HG03565 (cell line): ENCODE results near the gene DLGAP1.
"Not testable (repeated sequence)": the region's sequence is repeated elsewhere in the genome, so short reads cannot be mapped to it uniquely, and the experiment has no call there.

ENCODE experiments used
- ATAC-seq: cut with Tn5 transposase; IDR thresholded peaks from one replicate; pipeline ENCODE4 v1.9.1; 2021; ENCODE audit warnings: mild to moderate bottlenecking, moderate library complexity; ENCODE audit not compliant: unreplicated experiment

Gene DLGAP1

DNA sequence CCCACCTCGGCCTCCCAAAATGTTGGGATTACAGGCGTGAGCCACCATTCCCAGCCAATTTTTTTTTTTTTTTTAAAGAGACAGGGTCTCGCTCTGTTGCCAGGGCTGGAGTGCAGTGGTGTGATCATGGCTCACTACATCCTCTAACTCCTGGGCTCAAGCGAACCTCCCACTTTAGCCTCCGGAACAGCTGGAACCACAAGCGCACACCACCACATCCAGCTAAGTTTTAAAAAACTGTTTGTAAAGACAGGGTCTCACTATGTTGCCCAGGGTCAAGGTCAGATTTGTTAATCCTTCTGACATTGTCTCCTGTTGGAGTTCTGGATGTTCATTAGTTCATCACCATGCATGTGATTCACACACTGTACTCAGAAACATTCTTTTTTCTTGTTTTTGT lies 855.2 kb downstream of the DLGAP1 start:
- ATAC-seq, result no peak

DNA sequence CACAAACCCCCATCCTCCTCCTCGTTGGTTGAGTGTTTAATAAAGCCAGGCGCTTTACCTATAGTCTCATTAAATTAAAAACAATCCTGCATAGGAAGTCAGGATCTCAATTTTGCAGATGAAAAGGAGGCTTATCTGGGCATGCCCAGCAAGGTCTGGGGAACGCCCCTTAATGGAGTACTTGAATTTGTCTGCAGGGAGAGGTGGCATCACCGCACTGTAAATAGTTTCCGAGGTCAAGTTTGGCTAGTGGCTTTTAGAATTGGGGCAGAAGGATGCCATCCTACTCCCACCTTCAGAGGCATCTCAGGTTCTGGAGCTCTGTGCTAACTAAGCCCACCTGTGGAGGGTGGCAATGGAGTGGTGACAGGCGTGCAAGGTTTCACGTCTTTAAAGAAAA lies 855.9 kb downstream of the DLGAP1 start:
- no peak for ATAC-seq

DNA sequence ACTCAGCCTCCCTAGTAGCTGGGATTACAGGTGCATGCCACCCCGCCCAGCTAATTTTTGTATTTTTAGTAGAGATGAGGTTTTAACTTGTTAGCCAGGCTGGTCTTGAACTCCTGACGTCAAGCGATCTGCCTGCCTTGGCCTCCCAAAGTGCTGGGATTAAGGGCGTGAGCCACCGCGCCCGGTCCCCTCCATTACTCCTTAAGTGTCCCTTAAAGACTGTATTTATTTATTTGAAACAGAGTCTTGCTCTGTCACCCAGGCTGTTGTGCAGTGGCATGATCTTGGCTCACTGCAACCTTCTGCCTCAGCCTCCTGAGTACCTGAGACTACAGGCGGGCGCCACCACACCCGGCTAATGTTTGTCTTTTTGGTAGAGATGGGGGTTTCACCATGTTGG lies 856.5 kb downstream of the DLGAP1 start:
- no peak for ATAC-seq

DNA sequence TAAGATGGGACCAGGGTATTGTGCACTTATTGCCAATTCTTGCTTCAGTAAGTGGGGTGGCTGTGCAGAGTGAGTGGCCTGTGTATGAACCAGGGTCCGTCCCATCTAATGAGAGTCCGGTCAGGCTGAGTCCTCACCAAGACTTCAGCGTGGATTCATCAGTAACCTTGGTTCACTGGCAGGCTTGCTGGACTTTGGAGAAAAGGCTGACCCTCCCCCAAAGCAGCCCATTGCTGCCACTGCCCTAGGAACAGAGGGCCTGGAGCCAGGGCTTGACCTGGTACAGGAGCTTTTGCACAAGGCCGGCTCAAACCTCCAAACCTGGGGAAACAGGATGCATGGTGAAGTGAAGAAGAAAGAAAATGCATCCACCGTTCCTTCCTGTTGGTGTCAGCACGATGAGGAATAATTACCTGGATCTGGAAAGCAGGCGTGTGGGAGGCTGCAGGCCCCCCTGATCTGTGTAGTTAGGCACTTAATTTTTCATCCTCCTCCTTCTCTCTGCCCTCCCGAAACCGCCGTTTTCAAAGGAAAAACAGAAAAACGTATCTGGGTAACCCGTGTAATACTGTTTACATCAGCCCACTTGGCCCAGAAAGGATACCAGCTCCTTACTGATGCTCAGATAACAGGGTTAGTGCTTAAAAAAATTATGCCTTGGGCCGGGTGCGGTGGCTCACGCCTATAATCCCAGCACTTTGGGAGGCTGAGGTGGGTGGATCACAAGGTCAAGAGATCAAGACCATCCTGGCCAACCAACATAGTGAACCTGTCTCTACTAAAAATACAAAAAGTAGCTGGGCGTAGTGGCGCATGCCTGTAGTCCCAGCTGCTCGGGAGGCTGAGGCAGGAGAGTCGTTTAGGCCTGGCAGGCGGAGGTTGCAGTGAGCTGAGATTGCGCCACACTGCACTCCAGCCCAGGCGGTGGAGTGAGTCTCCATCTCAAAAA lies 857.4 kb downstream of the DLGAP1 start:
- no peak for ATAC-seq

DNA sequence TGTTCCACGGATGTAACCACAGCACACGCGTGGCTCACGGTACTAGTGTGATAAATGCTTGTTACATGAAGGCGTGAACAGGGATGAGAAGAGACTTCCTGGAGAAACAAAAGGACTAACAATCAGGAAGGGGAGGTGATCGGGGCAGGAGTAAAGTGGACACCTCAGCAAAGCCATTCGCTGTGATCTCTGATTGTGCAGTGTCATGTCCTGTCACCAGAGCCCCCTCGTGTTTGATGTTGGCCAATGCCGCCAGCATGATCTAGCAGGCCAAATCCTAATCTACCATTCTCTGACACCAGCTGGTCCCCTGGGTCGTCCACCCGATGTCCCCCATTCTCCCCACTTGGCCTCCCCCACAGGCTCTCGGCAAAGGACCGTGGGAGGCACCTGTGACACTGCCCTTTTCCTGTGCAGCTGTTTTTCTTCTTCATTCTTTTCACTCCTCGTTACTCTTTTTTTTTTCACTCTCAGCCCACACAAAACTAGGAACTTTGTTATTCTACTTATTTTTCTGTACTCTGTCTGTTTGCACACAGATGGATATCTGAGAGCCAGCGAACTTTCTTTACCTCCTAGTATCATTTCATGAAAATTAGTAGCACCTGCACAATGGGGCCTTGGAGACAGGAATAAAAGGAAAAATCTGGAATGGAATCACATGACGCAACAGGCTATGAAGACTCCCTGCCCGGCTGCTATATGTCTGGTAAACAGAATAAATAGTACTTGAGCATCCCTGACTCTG lies 858.3 kb downstream of the DLGAP1 start:
- peak; percentile 30 for ATAC-seq

DNA sequence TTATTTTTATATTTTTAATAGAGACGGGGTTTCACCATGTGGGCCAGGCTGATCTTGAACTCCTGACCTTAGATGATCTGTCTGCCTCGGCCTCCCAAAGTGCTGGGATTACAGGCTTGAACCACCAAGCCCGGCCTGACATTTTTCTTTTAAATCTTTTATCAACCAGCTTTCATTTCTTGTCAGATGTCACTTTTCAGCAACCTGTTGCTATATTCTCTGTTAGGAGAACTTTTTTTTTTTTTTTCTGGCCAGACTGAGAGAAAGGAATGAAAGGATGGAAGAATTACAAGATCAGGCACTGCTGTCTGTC lies 858.8 kb downstream of the DLGAP1 start:
- ATAC-seq, result no peak

DNA sequence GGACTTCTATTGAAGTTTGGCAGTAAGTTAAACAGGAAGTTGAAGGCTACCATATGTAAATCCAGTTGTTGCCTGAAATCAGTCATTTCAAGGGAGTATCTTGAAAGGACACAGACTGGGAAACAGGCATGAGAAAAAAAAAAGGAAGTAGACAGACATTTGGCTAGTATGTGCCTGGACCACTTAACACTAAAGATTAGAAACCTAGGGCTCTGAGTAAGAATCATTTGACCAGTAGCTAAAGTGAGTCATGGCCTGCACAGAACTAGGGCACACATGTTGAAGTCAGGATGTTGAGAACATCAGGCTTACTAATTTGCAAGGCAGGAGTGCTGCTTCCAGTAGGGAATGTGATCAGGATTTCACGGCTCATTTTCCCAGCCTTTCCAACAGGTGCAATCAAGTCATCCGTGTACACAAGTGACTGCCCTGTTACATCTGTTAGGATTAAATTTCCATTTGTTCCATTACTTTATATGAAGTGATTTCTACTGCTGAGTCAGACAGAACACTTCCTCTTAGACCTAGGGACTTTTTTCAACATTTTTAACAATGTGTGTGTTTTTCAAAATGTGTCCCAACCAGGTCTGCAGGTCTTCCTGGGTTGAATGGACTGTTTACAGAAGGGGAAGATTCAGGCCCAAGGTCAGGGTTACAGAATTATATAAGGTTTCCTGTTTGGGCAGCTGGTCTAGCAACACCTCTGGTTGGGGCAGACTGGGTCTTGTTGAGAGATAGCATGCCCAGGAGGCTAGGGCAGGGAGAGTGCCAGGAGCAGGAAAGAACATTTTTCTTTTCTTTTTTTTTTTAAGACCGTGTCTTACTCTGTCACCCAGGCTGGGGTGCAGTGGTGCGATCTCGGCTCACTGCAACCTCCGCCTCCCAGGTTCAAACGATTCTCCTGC lies 859.5 kb downstream of the DLGAP1 start:
- peak; percentile 57 for ATAC-seq

DNA sequence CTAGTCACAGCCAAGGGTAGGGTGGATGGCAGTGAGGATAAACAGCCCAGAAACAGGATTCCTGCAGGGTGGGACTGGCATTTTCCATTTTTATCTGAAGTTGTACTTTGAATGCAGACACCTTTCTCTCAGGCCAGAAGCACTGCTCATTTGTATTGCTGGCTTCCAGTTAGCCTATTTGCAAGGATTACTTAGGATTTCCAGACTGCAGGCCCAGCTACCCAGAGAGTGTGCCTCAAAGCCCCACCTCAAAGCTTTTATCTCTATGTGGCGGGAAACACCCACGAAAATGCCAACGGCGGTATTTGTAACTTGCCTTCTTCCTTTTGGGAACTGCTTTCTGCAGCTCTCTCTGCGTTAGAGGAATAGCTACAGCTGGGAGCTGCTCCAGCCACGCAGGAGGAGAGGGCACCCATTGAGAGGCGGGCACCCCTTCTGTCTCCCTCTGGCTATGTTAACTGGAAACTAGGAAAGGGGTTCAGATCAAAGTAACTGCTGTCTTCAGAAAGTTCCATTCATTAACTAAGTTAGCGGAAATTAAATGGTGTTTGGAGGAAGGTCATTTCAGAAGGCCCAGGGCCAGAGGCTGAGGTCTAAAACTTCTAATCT lies 860.2 kb downstream of the DLGAP1 start:
- ATAC-seq, result no peak

DNA sequence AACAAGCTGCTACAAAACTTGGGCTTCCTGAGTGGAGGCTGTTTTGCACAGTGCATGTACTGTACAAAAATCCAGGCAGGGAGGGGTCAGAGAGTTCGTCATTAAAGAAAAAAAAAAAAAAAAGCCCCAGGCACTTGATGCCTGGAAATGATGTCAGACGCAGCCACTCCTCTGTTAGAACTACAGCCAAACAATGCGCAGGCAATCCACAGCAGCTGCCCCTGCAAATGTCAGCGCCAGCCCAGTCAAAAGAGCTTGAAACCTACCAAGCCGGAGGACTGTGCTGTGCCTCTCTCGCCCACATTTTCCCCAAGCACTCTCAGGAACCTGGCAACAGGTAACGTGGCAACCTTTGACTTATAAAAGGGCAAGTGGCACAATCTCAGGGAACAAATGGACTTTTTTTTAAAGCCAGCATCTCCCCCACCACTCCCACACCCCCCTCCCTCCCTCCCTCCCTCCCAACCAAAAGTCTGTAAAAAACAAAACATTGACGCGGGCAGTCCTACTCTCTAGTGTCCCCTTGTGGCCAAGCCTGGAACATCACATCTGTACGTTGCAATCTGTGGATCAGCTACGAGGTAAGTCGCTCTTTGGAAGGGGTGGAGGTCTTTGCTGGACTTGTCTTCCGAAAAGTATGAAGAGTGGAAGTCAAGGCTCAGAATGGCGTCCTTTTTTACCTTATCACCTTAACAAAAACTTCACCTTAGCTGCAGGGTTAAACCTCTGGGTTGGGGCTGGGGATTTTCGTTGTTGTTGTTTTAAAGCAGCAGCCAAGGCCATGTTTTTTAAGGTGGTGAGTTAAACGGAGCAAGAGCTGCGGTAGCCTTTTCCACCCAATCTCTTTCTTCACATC lies 861.0 kb downstream of the DLGAP1 start:
- ATAC-seq, result peak; percentile 42

DNA sequence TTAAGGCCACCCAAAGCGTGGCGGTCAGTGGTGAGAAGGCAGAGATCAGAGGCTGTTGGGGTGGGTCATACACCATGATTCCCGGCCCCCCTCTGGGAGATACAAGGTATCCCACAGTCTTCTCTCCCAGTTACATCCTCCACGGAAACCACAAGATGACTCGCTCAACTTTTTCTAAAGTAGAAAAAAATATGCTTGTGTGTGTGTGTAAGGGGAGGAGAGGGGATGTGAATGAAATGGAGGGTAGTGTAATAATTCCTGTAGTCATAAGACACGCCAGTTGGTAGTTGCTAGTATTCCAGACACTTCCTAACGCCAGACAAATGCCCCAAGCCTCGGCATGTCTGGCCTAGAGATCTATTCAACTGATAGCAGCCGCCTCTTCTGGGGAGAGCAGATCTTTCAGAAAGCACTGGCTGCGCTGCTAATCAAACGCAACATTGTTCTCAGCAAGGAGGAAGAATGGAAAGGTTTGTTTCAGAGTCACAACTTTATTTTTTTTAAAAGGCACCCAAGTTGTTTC lies 861.7 kb downstream of the DLGAP1 start:
- peak; percentile 1 for ATAC-seq

DNA sequence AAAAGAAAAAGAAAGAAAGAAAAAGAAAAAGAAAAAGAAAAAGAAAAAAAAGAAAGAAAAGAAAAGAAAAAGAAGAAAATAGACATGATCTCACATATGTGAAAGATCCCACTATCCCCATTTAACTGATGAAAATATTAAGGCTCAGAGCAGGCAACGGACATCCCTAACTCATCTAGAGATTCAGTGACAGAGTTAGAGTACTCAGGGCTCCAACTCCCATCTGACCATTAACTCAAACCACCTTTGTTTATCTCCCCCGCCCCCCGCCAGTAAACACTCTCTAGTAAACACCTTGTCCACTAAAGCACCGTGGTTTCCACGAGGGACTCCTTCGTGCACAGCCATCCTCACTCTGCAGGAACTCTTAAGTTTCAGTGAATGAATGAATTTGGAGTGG lies 862.2 kb downstream of the DLGAP1 start:
- no peak for ATAC-seq

DNA sequence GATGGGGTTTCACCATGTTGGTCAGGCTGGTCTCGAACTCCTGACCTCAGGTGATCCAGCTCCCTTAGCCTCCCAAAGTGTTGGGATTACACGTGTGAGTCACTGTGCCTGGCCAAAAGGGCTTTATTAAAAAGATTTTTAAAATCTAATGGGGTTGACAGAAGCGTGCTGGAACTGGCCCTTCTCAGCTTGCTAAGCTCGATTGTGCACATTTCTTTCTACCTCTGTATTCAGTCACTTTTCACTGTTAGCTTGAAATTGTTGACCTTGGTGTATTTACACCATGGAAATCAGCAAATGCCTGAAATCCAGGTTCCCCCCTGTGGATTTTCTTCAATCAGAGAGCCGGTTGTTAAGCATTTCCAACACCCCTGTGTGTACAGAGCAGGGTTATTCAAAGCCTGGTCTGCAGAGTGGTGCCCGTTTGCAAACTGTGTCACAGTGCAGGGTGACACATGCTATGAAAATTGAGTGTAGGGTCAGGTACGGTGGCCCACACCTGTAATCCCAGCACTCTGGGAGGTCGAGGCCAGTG lies 864.9 kb downstream of the DLGAP1 start:
- ATAC-seq, result no peak

DNA sequence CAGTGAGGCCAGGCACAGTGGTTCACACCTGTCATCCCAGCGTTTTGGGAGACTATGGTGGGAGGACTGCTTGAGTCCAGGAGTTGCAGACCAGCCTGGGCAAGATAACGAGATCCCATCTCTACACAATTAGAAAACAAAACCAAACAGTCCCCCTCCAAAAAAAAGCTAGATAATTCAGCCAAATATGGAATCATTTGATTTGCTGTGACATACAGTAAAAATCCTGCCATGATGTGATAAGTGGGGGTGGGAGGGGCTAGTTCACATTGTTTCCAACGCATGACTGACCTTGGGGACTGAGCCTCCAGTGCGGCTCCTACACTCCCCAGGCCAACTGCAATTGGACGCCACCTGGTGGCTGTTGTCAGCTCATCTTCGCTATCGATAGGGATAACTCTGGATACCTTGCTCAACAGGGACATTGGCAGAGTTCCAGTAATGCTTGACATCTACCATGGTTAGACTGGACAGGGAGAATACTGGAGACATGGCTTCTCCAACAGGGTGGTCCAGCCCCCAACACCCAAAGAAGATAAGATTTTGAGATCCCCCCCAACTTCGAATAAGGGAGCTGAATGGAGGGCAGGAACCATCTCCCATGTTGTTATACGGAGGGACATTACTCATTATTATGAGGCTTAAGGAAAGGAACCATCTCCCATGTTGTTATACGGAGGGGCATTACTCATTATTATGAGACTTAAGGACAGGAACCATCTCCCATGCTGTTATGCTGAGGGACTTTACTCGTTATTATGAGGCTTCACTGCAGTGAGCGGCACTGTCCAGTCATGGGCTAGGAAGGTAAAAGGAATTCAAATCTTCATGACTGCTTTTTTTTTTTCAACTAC lies 869.2 kb downstream of the DLGAP1 start:
- peak; percentile 28 for ATAC-seq

DNA sequence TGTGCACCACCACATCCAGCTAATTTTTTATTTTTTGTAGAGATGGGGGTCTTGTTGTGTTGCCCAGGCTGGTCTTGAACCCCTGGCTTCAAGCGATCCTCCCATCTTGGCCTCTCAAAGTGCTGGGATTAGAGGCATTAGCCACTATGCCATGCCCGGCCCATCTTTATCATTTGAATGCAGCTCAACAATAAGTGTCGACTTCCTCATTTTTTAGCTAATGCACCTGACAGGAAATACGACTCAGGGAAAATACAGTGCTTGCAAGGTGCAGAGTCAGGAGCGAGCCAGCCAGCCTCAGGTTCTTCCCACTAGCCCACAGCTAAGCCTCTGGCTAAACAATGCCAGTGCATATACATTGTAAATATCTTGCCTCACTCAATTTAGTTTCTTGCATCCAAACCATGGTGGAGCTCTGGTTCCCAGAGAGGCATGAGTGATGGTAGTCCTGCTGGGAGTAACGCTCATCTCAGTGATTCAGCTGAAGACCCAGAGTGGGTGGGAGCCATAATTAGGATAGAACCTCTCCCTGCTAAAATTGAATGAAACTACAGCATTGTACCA lies 870.1 kb downstream of the DLGAP1 start:
- no peak for ATAC-seq

DNA sequence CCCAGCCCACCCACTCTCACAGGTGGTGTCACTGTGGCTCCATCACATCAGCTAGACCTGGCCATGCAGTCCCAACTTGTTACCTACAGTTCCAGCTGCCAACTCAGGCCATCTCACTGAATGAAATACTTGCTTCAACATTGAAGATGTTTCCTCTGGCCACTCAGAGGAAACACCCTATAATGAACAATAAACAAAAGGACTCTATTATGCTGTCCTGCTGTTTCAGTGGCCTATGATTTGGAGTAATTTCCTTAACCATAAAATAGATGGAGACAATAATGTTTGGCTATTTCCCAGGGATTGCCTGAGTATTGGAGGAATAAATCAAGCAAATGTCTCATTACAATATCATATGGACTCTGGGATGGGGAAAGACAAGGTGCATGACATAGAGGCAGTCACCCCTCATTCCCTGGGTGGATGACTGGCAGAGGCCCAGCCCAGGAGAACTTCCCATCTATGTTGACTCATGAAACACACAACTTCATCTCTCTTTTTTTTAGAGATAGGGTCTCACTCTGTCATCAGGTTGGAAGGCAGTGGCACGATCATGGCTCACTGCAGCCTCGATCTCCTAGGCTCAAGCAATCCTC lies 870.7 kb downstream of the DLGAP1 start:
- no peak for ATAC-seq

DNA sequence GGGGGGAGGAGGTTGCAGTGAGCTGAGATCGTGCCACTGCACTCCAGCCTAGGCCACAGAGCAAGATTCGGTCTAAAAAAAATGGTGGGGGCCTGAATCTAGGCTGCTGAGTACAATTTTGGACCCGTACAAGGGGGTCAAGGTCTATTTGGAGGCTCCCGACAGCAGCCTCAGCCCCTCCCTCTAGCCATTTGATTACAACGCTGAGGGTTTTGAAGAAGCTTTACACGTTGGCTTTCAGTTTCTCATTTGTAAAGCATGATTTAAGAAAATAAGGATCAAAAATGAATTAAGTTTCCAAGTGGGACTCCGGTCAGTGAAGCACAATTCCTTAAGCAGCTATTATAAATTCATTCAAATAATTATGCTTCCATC lies 871.2 kb downstream of the DLGAP1 start:
- ATAC-seq, result no peak

DNA sequence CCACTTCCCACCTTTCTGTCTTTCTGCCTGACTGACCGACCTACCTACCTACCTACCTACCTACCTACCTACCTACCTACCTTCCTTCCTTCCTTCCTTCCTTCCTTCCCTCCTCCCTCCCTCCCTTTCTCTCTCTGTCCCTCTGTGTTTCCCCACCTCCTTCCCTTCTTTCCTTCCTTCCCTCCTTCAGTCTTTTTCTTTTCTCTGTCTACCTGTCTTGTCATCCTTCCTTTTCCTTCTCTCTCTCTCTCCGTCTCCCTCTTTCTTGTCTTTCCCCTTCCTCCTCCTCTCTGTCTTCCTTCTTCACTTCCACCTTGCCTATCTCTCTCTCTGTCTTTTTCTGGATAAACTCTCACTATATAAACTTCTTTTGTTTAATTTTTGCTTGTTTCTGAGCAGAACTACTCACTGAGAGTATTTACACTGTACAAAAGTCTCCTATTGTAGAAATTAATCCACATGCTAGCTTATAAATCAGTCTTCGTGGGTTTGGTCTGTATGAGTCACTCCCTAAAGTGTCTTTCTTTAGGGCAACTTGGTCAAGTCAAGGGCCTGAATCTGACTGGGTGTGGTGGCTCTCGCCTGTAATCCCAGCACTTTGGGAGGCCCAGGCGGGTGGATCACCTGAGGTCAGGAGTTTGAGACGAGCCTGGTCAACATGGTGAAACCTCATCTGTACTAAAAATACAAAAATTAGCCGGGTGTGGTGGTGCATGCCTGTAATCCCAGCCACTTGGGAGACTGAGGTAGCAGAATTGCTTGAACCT lies 871.8 kb downstream of the DLGAP1 start:
- ATAC-seq, result not testable (repeated sequence)
